Astrocyte (in vitro differentiated cells and primary cell): Measurements from ENCODE around the gene ASB15. TPM values are rescaled to one million over a fixed set of nuclear protein-coding genes. Genes with fewer than 3 reads are reported as not detected.

Experiments used
- DNase-seq: peaks from one replicate; pipeline ENCODE4 v3.0.0-alpha.2; 2010; ENCODE audit warnings: low read depth
- FAIRE-seq: peaks from 2 replicates; lab custom pipeline; 2011; peaks lifted over from hg19 to GRCh38; lab: Jason Lieb, UNC
- H2AFZ ChIP-seq: 2 replicates; pipeline ENCODE4 v1.6.0; 2012; ENCODE audit warnings: low read depth, low read length, inconsistent platforms
- H3K27ac ChIP-seq: 2 replicates; pipeline ENCODE4 v1.5.1; 2011; ENCODE audit warnings: low read depth, low read length, inconsistent platforms
- H3K27me3 ChIP-seq: 2 replicates; pipeline ENCODE4 v1.6.0; 2011; ENCODE audit warnings: low read length, inconsistent platforms; ENCODE audit not compliant: insufficient read depth
- H3K36me3 ChIP-seq: 2 replicates; pipeline ENCODE4 v1.5.1; 2011; ENCODE audit warnings: low read length, inconsistent platforms; ENCODE audit not compliant: insufficient read depth
- H3K4me1 ChIP-seq: 2 replicates; pipeline ENCODE4 v1.5.1; 2011; ENCODE audit warnings: low read length, inconsistent platforms; ENCODE audit not compliant: insufficient read depth
- H3K4me2 ChIP-seq: 2 replicates; pipeline ENCODE4 v1.6.0; 2012; ENCODE audit warnings: low read length, inconsistent platforms
- H3K4me3 ChIP-seq: 2 replicates; pipeline ENCODE4 v1.5.1; 2011; ENCODE audit warnings: low read depth, mild to moderate bottlenecking, low read length, inconsistent platforms; ENCODE audit not compliant: insufficient read depth
- H3K79me2 ChIP-seq: 2 replicates; pipeline ENCODE4 v1.6.0; 2012; ENCODE audit warnings: mild to moderate bottlenecking, low read length, inconsistent platforms; ENCODE audit not compliant: insufficient read depth
- H3K9ac ChIP-seq: 2 replicates; pipeline ENCODE4 v1.6.0; 2012; ENCODE audit warnings: mild to moderate bottlenecking, low read length, inconsistent platforms
- H3K9me3 ChIP-seq: 2 replicates; pipeline ENCODE4 v1.5.1; 2012; ENCODE audit warnings: low read depth, mild to moderate bottlenecking, low read length, inconsistent platforms; ENCODE audit not compliant: insufficient read depth
- H4K20me1 ChIP-seq: 2 replicates; pipeline ENCODE4 v1.6.0; 2012; ENCODE audit warnings: low read length, inconsistent platforms; ENCODE audit not compliant: insufficient read depth
- H3K27ac Mint-ChIP-seq: one replicate; pipeline ENCODE4 v1.8.0; 2021; ENCODE audit warnings: mild to moderate bottlenecking, mixed read lengths; ENCODE audit not compliant: unreplicated experiment
- H3K27me3 Mint-ChIP-seq: one replicate; pipeline ENCODE4 v1.8.0; 2021; ENCODE audit warnings: low read depth, mixed read lengths; ENCODE audit not compliant: unreplicated experiment
- H3K36me3 Mint-ChIP-seq: one replicate; pipeline ENCODE4 v1.8.0; 2021; ENCODE audit warnings: low read depth, mixed read lengths; ENCODE audit not compliant: unreplicated experiment
- H3K4me1 Mint-ChIP-seq: one replicate; pipeline ENCODE4 v1.8.0; 2021; ENCODE audit warnings: low read depth, mixed read lengths; ENCODE audit not compliant: unreplicated experiment
- H3K4me3 Mint-ChIP-seq: one replicate; pipeline ENCODE4 v1.8.0; 2021; ENCODE audit warnings: mild to moderate bottlenecking, moderate library complexity, mixed read lengths; ENCODE audit not compliant: unreplicated experiment
- H3K9me3 Mint-ChIP-seq: one replicate; pipeline ENCODE4 v1.8.0; 2021; ENCODE audit warnings: mild to moderate bottlenecking, mixed read lengths; ENCODE audit not compliant: unreplicated experiment
- EZH2 ChIP-seq: IDR thresholded peaks from 2 replicates; pipeline ENCODE4 v1.6.1; 2012; ENCODE audit warnings: mild to moderate bottlenecking, low read length, inconsistent platforms; ENCODE audit not compliant: insufficient read depth
- total RNA-seq: library from RNA; stranded (reverse); gene quantifications from 2 replicates; pipeline ENCODE4 v1.2.1, GENCODE V29; 2021
- TF ChIP-seq, protein P1 (sequence below): IDR thresholded peaks from 2 replicates; pipeline ENCODE4 v1.5.1; 2011; ENCODE audit warnings: low read depth, mild to moderate bottlenecking, inconsistent platforms, low read length, moderate library complexity; ENCODE audit not compliant: insufficient read depth

Gene ASB15
- total RNA-seq, 1 donor from 2014 or later, result not detected

DNA sequence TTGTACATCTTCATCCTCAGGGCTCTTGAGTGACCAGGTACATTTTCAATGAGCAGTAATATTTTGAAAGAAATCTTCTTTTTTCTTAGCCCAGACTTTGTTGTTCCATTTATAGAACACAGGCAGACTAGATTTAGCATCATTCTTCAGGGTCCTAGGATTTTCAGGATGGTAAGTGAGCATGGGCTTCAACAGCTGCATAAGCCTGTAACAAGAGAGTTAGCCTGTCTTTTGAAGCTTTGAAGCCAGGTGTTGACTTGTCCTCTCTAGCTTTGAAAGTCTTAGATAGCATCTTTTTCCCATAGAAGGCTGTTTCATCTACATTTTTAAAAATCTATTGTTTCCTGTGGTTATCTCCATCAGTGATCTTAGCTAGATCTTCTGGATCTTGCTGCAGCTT, 39.5 kb upstream of the ASB15 start:
- DNase-seq (no peak), FAIRE-seq (no peak)
- no peaks in the 10 kb centered on the region for H3K36me3 ChIP-seq
- Mint-ChIP-seq H3K36me3 (no peaks in the 10 kb centered on the region), H3K4me3 (no peak overlapping the region), H3K9me3 (no peaks in the 10 kb centered on the region), H3K4me1 (no peaks in the 10 kb centered on the region), H3K27me3 (no peaks in the 10 kb centered on the region), H3K27ac (no peak overlapping the region)
- H3K27me3 ChIP-seq, result no peaks in the 10 kb centered on the region
- peaks cover 4% of the 10 kb centered on the region for H3K79me2 ChIP-seq
- no peak overlapping the region for H3K27ac ChIP-seq
- H3K4me1 ChIP-seq, result no peaks in the 10 kb centered on the region
- no peak overlapping the region for H3K9ac ChIP-seq
- H4K20me1 ChIP-seq, result no peaks in the 10 kb centered on the region
- no peak for TF ChIP-seq EZH2
- TF ChIP-seq, protein P1, sequence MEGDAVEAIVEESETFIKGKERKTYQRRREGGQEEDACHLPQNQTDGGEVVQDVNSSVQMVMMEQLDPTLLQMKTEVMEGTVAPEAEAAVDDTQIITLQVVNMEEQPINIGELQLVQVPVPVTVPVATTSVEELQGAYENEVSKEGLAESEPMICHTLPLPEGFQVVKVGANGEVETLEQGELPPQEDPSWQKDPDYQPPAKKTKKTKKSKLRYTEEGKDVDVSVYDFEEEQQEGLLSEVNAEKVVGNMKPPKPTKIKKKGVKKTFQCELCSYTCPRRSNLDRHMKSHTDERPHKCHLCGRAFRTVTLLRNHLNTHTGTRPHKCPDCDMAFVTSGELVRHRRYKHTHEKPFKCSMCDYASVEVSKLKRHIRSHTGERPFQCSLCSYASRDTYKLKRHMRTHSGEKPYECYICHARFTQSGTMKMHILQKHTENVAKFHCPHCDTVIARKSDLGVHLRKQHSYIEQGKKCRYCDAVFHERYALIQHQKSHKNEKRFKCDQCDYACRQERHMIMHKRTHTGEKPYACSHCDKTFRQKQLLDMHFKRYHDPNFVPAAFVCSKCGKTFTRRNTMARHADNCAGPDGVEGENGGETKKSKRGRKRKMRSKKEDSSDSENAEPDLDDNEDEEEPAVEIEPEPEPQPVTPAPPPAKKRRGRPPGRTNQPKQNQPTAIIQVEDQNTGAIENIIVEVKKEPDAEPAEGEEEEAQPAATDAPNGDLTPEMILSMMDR, result no peak
- no peak overlapping the region for H2AFZ ChIP-seq
- H3K9me3 ChIP-seq, result no peaks in the 10 kb centered on the region
- H3K4me3 ChIP-seq, result no peak overlapping the region
- H3K4me2 ChIP-seq, result no peak overlapping the region

DNA sequence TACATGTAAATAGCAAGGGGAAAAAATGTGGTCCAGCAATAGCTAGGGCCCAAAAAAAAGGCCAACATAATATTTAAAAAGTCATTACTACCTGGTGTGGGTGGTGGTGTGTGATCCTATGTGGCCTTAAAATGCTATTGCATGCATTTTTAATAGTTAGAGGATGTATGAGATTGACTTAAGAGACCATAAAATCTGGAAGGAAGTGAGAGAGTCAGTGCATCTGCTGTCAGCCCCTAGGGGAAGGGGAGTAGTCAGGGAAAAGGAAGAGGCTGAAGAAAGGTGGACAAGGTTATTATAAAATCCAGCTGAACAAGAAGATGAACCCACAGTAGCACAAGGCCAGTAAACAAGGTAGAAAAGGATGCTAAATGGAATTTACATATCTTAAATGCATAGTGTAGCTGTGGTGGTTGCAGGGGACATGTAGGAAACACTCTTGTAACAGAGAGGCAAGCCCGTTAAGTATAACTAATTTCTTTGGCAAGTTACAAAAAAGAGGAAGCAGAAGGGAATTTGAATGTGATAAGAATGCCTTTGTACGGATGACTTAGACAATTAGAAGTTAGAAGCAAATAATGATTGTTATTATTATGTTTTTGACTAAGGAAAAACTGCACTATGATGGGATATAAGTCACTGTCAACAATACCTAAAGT, 32.1 kb upstream of the ASB15 start:
- Mint-ChIP-seq H3K4me1 (no peaks in the 10 kb centered on the region), H3K4me3 (no peak overlapping the region), H3K27ac (no peak overlapping the region), H3K27me3 (no peaks in the 10 kb centered on the region), H3K9me3 (no peaks in the 10 kb centered on the region), H3K36me3 (no peaks in the 10 kb centered on the region)
- H3K27ac ChIP-seq, result no peak overlapping the region
- no peaks in the 10 kb centered on the region for H3K27me3 ChIP-seq
- no peaks in the 10 kb centered on the region for H3K4me1 ChIP-seq
- H3K4me2 ChIP-seq, result no peak overlapping the region
- TF ChIP-seq, protein P1, result no peak
- no peak for TF ChIP-seq EZH2
- H3K79me2 ChIP-seq, result no peaks in the 10 kb centered on the region
- no peak for FAIRE-seq
- no peak overlapping the region for H3K9ac ChIP-seq
- H2AFZ ChIP-seq, result no peak overlapping the region
- H3K9me3 ChIP-seq, result no peaks in the 10 kb centered on the region
- no peaks in the 10 kb centered on the region for H4K20me1 ChIP-seq
- DNase-seq, result no peak
- no peaks in the 10 kb centered on the region for H3K36me3 ChIP-seq
- H3K4me3 ChIP-seq, result no peak overlapping the region
